HG03457 (cell line): Measurements from ENCODE around the gene PLEKHG3.

Source experiments
- ATAC-seq: cut with Tn5 transposase; IDR thresholded peaks from one replicate; pipeline ENCODE4 v1.9.1; 2021; ENCODE audit warnings: moderate number of reproducible peaks; ENCODE audit not compliant: unreplicated experiment

The PLEKHG3 gene

DNA sequence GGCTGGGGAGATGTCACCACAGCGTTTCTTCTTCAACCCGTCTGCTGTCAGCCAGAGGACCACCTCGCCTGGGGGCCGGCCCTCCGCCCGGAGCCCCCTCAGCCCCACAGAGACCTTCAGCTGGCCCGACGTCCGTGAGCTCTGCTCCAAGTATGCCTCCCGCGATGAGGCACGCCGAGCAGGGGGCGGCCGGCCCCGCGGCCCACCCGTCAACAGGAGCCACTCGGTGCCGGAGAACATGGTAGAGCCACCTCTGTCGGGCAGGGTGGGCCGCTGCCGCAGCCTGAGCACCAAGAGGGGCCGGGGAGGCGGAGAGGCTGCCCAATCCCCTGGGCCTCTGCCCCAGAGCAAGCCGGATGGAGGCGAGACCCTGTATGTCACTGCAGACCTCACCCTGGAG, 38.8 kb downstream of the PLEKHG3 start:
- ATAC-seq: no peak

DNA sequence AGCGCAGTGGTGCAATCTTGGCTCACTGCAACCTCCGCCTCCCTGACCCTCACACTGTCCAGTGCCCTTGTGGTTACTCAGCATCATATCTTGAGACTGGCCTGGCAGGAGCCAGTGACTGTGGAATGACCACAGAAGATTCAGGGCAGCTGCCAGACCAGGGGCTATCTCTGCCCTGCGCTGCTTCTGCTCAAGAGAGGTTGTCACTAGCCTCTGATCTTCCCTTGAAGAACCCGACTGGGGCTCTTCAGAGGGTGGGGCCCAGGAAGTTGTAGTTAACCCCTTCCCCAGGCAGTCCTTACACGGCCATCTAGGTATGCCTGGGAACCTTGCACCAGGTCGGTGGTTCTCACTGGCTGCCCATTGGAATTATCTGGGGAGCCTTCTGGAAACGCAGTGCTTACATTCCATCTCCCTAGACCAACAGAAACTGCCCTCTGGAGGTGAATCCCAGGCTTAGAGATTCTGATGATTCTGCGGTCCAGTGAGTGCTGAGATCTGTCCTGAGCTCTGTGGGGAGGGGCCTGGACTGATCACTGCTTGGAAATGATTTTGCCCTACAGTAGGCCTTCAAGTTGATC, 41.4 kb downstream of the PLEKHG3 start:
- no peak for ATAC-seq

DNA sequence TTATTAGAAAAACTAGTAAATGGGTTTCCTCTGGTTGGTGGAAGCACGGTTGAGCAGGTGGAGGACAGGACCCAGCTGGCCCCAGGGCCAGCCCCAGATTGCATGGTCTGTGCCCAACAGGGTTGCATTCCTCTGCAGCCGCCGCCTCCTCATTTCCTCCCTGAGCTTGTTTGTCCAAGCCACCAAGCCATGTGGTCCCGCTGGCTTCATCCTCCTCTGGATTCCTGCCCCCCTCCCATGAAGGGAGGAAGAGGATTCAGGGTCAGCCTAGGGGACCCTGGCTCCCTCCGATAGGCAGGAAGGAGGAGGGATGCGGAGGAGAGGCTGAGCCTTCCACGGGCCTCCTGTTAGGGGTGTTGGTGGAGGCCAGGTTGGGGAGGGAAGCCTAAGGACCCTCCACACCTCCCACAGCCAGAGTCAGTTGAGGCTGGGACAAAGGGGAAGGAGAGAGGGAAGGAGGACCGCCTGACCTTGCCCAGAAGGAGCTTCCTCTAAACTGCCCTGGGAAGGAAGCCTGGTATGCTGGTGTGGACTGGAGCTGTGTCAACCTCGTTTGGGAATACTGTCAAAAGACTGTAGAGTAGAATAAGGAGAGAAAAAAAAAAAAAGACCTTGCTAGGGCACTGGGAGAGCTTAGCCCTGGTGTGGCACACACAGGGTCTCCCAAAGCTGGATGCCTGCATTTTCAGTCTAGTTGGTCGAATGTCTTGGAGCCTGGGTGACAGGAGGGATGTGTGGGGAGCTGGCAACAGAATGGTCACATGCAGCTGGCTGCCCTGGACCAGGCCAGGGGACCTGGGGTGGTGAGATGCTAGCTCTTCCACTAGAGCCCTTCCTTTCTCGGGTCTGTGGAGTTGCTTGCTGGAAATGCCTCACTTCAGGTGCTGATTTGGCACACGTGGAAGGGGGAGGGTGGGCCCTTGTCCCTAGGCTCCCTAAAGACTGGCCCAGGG, 42.4 kb downstream of the PLEKHG3 start:
- ATAC-seq: no peak

DNA sequence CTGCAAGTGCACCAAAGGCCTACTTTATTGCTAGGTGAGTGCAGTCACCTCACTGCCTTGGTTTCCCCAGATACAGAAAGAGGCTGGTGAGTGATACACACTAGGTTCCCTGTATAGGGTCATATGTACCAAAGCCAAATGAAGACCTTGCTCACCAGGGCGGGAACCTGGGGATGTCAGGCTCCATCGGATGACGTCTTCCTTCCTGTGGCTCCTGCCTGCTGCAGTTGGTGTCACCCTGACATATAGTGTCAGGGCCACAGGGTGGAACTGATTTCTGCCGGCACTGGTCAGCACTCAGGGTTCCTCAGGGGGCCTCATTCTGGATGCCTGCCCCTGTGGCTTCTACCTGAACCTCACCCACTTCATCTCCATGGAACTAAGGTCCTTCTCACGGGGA, 43.1 kb downstream of the PLEKHG3 start:
- ATAC-seq: no peak

DNA sequence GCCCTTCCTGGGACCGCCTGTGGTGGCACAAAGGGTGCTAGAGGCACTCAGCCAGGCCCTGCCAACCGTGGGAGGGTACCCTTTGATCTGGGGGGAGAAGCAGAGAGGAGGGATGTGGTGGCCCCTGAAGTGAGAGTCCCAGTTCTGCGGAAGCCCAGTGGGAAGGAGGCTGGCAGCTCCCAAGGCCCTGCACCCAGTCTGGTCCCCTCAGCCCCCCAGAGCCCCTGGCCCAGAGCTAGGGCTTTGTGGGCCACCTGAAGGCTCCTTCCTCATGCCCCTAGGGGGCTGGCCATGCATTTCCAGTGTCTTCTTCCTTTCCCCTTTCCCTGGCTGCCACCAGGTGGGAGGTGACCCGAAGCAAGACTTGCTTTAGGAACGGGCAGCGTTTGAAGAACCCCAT, 44.3 kb downstream of the PLEKHG3 start:
- no peak for ATAC-seq

DNA sequence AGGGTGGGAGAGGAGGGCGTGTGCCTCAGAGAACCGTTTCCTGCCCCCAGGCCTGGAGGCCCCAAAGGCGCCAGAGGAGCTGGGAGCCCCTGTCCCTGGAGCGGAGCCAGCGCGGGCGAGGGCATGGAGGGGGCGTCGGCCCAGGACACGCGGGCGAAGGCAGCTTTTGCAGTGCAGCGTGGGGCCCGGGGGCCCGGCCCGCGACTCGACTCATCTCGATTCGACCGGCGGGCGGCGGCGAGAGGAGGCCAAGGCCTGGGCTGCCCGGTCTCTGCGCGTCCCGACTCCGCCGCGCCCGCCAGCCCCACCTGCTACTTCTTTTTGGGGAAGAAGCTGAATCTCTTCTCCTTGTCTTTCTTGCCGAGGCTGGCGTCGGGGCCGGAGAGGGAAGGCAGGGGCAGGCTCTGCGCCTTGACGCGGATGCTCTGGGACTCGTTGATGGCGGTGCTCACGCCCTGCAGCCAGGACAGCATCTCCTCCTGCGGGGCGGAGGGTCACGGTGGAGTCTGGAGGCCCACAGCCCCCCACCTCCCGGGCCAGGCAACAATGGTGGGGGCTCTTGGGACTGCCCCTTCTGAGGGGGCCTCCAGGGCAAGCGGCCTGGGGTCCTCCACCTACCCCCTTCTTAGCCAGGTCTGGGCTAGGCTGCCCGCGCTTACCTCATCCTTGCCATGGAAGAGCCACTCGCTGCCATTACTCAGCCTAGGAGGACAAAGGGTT, 44.9 kb downstream of the PLEKHG3 start:
- ATAC-seq: no peak

DNA sequence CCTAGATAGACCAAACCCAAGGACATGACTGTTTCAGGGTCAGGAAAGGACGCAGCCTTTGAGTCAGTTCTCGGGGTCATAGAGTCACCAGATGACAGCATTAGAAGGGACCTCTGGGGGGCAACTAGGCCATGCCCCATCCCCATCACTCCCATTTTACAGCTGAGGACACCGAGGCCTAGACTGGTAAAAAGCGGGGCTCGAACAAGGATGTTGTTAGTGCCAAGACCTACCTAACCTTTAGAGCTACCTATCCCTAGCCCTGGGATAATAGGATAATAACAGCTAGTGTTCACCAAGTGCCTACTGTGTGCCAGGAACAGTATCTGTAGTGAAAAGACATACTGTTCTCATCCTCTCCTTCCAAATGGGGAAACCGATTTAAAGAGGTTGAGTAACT, 48.7 kb downstream of the PLEKHG3 start:
- ATAC-seq: no peak

DNA sequence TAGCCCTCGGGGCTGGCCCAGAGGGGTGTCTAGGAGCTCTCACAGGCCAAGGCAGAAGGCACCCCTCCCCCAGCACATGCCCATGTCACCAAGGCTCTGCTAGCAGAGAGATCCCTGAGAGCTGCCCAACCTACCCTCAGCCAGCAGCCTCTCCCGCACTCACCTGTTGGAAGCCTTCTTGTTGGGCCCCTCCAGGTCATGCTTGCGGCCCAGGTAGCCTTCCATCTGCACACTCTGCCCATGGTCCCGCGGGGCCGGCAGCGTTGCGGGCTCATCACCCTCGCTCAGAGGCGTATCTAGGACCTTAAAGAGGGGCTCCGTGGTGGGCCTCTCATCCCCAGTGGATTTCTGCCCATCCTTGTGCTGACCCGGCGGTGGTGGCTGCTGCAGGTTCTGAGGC, 49.1 kb downstream of the PLEKHG3 start:
- no peak for ATAC-seq

DNA sequence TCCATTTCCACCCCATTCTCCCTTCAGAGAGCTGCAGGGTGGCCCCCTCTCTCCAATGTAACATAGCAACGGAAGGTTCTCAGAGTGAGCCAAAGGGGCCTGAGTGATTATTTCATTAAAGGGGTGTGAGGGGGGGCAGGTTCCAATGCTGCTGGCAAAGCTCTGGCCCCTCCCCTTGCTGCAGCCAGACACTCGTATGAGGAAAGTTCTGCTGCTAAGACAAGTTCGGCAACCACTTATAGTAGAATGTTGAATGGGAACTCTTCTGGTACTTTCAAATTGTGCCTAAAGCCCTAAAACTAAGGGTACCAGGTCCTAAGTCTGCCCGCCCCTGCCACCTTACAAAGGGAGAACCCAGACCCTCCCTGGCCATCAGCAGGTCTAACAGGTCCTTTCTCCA, 49.8 kb downstream of the PLEKHG3 start:
- ATAC-seq: no peak

DNA sequence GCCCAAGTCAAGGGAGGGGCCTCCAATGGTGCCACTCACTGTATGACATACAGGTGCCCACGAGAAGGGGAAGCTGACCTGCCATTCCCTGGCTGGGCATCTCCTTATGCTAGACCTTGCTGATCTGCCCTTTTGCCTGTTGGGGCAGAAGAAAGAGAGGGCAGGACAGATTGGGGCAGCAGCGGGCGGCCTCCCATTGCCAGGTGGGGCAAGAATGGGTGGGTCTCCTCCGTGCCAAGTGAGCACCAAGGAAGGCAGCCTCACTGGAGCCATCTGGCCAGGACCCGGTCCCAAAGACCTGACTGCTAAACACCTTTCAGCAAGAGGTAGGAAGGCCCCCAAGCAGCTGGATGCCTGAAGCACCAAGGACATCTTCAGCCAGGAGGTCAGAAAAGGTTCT, 50.5 kb downstream of the PLEKHG3 start:
- no peak for ATAC-seq

DNA sequence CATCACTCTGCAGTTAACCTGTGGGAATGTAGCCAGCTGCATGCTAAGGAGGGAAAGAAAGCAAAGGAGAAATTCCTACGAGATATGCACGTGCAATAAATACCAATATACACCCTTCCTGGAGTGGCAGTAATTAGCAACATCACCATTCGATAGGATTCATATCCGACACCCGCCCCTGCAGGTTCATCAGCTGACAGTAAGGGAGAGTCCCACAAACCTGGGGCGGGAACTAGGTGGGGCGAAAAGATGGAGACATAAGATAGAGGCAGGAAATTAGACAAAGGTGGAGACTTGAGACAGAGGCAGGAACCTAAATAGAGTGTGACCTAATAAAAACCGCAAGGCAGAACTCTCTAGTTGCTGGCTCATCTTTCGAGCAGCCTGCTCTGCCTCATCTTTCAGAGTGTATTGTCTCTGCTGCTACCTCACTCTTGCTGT, 51.6 kb downstream of the PLEKHG3 start:
- ATAC-seq: no peak

DNA sequence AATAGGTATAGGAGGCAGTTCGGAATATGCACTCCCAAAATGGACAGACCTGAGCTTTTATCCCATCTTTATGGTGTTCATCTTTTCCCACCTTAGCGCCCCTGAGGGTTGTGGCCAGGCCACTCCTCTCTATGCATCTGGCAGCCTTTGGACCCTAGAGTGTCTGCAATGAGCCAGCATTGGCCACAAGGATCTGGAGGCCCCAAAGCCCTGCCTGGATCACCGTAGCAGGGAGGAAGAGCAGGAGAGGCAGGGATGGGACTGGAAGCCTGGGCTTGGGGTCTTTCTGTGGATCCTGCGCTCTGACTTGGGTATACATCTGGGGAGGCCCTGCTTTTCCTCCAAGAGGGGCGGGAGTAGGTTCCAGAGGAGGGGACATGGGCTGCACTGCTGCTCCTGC, 52.5 kb downstream of the PLEKHG3 start:
- ATAC-seq: no peak

DNA sequence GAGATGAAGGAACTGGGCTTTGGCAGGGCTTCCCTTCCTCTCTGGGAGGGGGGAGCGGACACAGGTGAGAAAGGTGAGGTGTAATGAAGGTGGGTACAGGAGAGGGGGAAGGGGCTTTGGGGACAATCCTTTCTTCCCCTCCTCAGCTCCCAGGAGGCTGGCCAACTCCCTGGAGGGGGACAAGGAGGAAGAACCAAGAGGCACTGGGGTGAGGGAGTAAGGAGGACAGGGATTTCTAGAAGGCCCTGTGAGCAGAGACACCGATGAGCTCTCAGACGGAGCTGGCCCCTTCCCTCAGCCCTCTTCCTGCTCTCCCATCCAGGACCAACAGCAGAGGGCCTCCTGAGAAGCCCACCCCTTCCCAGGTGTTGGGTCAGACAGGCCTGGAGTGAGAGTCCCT, 53.4 kb downstream of the PLEKHG3 start:
- ATAC-seq: no peak

DNA sequence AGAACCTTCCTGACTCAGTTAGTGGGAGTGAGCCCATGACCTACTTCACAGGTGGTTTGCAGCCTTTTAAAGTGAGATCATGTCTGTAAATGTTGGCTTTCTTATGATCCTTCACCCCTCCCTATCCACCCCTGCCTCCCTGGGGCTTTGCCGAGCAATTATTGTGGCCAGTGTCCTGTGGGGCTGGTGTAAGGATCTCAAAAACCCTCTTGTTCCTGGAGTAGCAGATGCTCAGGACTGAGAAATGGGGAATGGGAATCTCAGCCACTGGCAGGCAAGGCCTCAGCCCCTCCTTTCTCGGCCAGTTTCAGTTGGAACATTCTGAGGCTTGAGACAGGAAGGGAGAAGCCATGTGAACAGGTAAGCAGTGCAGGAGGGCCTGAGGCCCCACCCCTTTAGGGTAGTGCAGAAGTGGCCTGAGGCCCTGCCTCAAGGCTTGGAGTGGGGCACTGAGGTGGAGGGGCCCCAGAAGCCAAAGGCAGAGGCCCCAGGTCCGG, 53.8 kb downstream of the PLEKHG3 start:
- no peak for ATAC-seq

DNA sequence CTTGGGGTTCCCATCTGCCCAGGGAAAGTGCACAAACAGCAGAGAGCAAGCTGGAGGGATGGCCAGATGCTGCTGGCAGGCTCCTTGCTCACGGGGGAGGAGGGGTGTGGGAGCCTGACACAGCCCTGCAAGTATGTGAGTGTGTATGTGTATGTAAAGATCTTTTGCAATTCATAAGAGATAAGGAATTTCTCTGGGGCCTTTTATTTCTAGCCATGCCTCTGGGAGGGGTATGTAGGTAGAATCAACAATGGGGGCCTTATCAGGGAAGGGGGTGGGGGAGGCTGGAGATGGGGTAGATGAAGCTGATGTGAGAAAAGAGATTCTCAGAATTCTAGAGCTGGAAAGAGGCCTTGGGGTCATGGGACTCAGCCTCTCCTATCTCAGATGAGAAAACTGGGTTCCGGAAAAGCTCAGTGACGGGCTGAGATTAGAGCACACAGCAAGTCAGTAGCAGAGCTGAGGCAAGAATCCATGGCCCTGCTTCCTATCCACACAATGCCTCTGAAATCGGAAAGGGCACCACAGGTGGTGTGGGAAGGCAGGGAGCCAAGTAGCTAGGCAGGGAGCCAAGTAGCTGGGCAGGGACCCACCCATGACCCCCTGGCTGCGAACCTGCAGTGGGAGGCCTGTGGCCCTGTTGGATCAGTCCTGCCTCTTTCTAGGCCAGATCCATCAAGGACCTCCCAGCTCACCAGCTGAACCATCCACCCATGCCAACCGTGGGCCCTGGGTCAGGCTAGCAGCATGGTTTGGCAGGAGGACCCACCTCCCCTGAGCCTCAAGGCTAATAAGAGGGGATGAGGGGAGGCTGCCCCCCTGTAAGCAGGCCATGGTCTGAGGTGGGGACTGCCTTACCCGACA, 54.7 kb downstream of the PLEKHG3 start:
- ATAC-seq: no peak

DNA sequence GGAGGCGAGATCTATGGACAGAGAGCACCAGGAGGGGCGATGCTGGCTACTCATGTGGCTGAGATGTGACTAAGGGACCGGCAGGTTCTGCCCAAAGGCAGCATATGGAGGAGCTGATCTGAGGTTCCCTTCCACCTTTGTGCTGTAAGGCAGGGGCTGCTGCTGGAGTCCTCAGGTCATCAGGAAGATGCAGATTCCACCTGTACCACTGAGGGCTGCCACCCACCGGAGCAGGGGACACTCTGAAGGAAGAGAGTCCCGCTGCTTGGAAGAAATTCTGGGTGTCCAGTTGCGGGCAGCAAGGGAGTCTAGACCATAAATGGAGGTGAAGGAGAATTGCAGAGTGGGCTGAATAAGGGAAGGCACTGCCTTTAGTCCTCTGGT, 55.3 kb downstream of the PLEKHG3 start:
- no peak for ATAC-seq

DNA sequence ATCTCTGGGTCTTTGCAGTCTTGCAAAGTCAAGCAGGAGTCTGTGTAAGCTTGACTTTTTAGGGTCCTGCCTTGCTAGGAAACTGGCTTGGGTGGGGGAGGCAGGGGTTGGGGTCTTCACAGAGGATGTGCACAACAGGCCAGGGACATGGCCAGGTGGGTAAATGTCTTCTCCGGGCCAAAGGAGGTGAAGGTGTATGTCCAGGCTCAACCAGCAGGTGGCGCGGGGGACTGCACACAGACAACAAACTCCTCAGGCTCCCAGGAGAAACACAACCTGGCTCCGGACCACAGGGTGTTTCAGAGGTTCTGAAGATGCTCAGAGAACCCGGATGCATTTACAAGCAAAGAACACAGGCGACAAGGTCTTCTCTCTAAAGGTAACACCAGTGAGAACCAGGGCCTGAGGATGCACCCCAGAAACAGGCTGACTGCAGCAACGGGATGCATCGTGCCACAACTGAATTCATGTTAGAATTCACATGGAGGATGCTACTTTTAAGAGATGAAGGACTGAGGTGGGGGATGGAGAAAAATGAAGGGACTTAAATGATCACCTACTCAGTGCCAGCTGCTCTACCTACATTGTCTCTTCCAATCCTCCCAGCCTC, 56.0 kb downstream of the PLEKHG3 start:
- no peak for ATAC-seq

DNA sequence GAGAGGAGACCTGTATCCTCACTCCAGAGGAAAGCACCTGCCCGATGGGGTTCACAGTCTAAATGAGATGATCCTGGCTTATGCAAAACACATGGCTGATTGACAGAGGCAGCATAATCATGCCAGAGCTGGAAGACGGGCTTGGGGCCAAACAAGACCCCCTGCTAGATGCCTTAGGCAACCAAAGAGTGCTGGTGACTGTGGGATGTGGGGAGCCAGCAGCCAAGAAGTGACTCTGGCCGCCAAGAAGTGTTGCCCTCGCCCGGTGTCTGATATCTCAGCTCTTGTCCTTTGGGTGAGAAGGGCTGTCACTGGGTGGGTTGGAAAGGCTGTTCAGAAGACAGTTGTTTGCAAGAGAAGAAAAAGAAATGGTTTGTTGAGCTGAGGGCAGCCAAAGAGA, 56.7 kb downstream of the PLEKHG3 start:
- ATAC-seq: no peak

DNA sequence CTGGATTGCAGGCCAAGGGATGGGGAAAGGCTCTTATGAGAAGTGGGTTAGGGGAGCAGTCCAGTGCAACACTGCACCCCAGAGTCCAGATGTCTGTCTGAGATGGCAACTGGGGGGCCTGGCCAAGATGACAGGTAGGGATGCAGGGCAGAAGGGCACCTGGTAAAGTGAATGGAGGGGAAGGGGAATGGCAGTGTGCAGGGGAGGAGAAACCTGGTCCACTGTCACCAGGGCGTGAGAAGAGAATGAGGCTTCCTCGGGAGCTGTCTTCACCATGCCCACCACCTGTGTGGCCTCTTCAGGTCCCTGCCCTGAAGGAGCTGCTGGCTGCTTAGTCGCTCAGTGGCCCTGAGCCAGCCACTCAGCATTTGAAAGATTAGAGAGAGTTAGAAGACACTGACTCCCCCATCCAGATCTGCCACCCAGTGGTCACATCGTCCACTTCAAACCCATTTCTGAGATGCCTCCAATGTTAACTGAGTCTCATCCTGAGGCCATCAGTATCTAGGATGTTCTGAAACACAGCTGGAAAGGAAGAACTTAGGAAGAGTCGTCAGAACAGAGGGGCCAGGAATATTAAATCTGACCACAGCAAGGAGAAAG, 57.3 kb downstream of the PLEKHG3 start:
- ATAC-seq: no peak
